ENCODE measurements around the gene SPINT2. TPM values are rescaled to one million over a fixed set of nuclear protein-coding genes. Genes with fewer than 3 reads are reported as not detected.

Gene SPINT2
- total and polyA plus RNA-seq, 7 donors = 14.3 to 616 (median 20.7) TPM

DNA sequence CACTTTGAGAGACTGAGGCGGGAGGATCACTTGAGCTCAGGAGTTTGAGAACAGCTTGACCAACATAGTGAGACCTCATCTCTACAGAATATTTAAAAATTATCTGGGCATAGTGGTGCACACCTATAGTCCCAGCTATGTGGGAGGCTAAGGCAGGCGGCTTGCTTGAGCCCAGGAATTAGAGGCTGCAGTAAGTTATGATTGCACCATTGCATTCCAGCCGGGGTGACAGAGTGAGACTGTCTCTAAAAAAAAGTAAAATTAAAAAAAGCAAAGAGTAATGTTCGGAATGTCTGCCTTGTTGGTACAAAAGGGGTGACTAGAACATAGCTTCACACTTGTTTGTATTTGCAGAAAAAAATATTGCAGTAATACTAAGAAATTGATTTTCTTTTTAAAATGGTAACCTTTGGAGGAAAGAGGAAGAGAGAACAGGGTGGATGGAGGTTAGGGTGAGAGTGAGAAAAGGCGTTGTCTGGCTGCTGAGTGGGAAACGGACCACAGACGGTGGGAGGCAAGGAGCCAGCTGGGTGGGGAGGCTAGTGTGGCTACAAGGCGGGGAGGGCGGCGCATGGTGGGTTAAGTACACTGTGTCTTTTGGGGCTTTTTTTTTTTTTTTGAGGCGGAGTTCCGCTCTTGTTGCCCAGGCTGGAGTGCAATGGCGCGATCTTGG is 18.4 kb upstream of the SPINT2 start:
- Histone ChIP-seq H3K4me3 (no peak overlapping the region), H3K4me1 (peaks cover 0 to 66% (median 55%) of the 10 kb centered on the region in 4 donors), H3K27ac (peak overlapping the region; percentile 70 to 94 (median 92)), H3K9me3 (no peaks in the 10 kb centered on the region), H3K27me3 (no peaks in the 10 kb centered on the region), H3K36me3 (peaks cover 0 to 5% (median 0%) of the 10 kb centered on the region in 4 donors)
- DNase-seq = no peak
- WGBS, 2 donors = 70 to 71% methylated on average over 14 of the region's 14 CpGs
- intact Hi-C loops (cut with DNase I) = no loop called here
- TF ChIP-seq CTCF (IDR thresholded peaks at IDR 0.05) (no peak), POLR2AphosphoS5 (IDR thresholded peaks at IDR 0.05) (peak in 1 of 4 donors; percentile 35), POLR2A (IDR thresholded peaks at IDR 0.05) (no peak), EP300 (IDR thresholded peaks at IDR 0.05) (no peak)

DNA sequence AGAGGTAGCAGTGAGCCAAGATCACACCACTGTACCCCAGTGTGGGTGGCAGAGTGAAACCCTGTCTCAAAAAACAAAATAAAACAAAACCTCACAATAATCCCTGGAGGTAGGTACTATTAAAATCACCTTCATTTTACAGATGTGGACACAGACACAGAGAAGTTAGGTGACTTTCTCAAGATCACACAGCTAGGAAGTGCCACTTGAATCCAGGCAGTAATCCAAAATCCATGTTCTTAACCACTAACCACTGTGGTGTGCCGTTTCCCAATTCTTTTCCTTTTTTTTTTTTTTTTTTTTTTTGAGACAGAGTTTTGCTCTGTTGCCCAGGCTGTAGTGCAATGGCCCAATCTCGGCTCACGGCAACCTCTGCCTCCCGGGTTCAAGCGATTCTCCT is 17.2 kb upstream of the SPINT2 start:
- DNase-seq = no peak
- H3K27ac ChIP-seq = peak overlapping the region; percentile 70 to 94 (median 92)
- intact Hi-C loops (cut with DNase I) = no loop called here
- TF ChIP-seq POLR2AphosphoS5 (IDR thresholded peaks at IDR 0.05) = peak in 1 of 4 donors; percentile 2
- TF ChIP-seq POLR2A (IDR thresholded peaks at IDR 0.05) = no peak
- H3K4me3 ChIP-seq = no peak overlapping the region
- H3K27me3 ChIP-seq = no peaks in the 10 kb centered on the region
- H3K36me3 ChIP-seq = peaks cover 0 to 5% (median 0%) of the 10 kb centered on the region in 4 donors
- no peaks in the 10 kb centered on the region for H3K9me3 ChIP-seq
- peaks cover 0 to 73% (median 65%) of the 10 kb centered on the region in 4 donors for H3K4me1 ChIP-seq
- 79 to 82% methylated on average over 5 of the region's 5 CpGs for WGBS, 2 donors

DNA sequence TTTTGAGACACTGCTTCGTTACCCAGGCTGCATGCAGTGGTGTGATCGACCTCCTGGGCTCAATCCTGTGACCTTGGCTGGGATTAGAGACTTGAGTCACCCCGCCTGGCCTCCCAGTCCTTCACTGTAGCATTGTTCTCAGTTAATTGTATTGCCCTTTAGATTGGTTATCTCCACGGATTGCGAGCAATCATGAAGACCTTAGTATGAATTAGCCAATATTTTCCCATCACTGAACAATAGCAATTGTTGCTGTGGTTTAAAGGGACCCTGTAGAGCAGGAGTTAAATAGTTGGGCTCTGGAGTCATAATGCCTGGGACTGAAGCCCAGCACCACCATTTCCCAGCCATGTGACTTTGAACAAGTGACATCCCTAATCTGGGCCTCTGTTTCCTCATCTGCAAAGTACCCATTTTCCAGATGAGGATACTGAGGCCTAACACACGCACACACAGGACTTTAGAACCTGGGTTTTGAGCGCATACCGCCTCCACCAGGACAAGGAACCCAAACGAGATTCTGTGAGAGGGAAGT is 16.6 kb upstream of the SPINT2 start:
- DNase-seq = no peak
- Histone ChIP-seq H3K27ac (peak overlapping the region; percentile 70 to 94 (median 92)), H3K9me3 (no peaks in the 10 kb centered on the region), H3K36me3 (peaks cover 0 to 5% (median 0%) of the 10 kb centered on the region in 4 donors), H3K27me3 (no peaks in the 10 kb centered on the region), H3K4me1 (peaks cover 0 to 78% (median 70%) of the 10 kb centered on the region in 4 donors), H3K4me3 (no peak overlapping the region)
- WGBS, 2 donors = 54 to 76% methylated on average over 9 of the region's 9 CpGs
- intact Hi-C loops (cut with DNase I) = no loop called here
- TF ChIP-seq POLR2AphosphoS5 (IDR thresholded peaks at IDR 0.05) (peak in 2 of 4 donors; percentile 34 to 54), POLR2A (IDR thresholded peaks at IDR 0.05) (no peak)

- H3K27ac ChIP-seq = peak overlapping the region; percentile 70 to 94 (median 92)
- no peak for DNase-seq
- intact Hi-C loops (cut with DNase I) = no loop called here
- no peaks in the 10 kb centered on the region for H3K9me3 ChIP-seq
- peaks cover 0 to 81% (median 74%) of the 10 kb centered on the region in 4 donors for H3K4me1 ChIP-seq
- no peak overlapping the region for H3K4me3 ChIP-seq
- peaks cover 0 to 5% (median 0%) of the 10 kb centered on the region in 4 donors for H3K36me3 ChIP-seq
- no peaks in the 10 kb centered on the region for H3K27me3 ChIP-seq
- 45 to 76% methylated on average over 7 of the region's 7 CpGs for WGBS, 2 donors
- TF ChIP-seq CTCF (IDR thresholded peaks at IDR 0.05) (no peak), POLR2AphosphoS5 (IDR thresholded peaks at IDR 0.05) (no peak), EP300 (IDR thresholded peaks at IDR 0.05) (no peak), POLR2A (IDR thresholded peaks at IDR 0.05) (no peak)
Observed at GRCh38 chr19:38248421-38248820, 16.0 kb upstream of the SPINT2 start.

DNA sequence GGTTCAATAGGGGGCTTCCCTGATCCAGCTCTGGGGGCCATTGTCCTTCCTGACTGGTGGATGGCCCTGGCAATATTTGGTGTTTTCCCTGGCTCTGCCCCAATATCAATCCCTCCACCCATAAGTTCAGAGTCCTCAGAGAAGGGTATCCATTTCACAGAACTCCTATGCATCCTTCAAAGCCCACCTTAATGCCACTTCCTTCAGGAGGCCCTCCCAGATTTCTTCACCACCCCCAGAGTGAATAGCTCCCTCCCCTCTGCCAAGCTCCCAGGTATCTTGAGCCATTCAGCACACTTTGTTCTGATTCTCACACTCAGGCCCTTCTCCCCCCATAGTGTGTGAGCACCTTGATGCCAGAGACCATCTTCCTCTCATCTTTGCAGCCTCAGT is 13.9 kb upstream of the SPINT2 start:
- intact Hi-C loops (cut with DNase I) = no loop called here
- TF ChIP-seq CTCF (IDR thresholded peaks at IDR 0.05) (no peak), POLR2A (IDR thresholded peaks at IDR 0.05) (no peak), EP300 (IDR thresholded peaks at IDR 0.05) (no peak), POLR2AphosphoS5 (IDR thresholded peaks at IDR 0.05) (no peak)
- Histone ChIP-seq H3K27me3 (no peaks in the 10 kb centered on the region), H3K27ac (peak overlapping the region; percentile 90 to 94 (median 92)), H3K9me3 (no peaks in the 10 kb centered on the region), H3K4me3 (peak overlapping the region in 1 of 4 donors; percentile 64), H3K36me3 (peaks cover 0 to 5% (median 0%) of the 10 kb centered on the region in 4 donors), H3K4me1 (peaks cover 0 to 80% (median 73%) of the 10 kb centered on the region in 4 donors)
- no peak for DNase-seq

All from sigmoid colon (tissue), 7 donors.